Raji (cell line): ENCODE data around the gene LRRK1.

ENCODE experiments used
- POLR2A ChIP-seq: IDR thresholded peaks from 2 replicates; pipeline ENCODE4 v1.6.1; 2011; ENCODE audit warnings: low read depth, low read length, control low read depth; ENCODE audit not compliant: insufficient read depth

Gene LRRK1

DNA sequence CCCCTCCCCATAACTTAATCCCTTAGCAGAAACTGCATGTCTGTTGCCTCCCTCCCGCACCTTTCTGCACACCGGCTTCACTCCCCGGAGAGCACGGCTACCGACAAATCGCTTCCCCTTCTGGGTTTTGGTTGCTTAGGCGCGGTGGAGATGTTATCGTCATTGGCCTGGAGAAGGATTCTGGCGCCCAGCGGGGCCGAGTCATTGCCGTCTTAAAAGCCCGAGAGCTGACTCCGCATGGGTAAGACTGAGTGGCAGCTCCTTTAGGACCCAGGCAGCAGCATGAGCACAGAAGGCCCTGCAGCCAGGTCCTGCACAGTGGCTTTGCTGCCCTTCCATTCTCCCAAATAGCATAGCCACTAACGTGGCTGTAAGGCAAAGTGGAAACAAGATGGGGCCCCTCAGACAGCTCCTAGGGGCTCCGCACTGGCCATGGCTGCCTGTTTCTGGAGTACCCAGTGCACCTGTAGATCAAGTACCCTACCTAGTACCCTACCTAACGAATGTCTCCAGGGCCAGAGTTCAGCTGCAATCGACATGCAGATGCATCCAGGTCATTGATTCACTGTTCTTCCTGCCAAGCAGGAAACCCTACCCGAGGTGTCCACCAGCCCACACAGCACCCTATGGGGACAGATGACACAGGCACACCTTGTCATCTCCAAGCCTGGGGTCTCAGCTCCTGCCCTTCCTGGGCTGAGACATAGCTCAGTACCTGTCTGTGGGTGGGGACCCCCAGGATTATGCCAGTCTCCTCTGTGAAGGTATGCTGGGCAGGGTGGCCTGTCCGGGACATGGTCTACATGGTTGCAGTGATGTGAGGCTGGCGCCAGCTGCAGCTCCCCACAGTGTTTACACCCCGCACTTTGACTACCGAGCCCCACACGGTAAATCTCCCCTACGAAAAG, 147.6 kb downstream of the LRRK1 start:
- no peak for TF ChIP-seq POLR2A

DNA sequence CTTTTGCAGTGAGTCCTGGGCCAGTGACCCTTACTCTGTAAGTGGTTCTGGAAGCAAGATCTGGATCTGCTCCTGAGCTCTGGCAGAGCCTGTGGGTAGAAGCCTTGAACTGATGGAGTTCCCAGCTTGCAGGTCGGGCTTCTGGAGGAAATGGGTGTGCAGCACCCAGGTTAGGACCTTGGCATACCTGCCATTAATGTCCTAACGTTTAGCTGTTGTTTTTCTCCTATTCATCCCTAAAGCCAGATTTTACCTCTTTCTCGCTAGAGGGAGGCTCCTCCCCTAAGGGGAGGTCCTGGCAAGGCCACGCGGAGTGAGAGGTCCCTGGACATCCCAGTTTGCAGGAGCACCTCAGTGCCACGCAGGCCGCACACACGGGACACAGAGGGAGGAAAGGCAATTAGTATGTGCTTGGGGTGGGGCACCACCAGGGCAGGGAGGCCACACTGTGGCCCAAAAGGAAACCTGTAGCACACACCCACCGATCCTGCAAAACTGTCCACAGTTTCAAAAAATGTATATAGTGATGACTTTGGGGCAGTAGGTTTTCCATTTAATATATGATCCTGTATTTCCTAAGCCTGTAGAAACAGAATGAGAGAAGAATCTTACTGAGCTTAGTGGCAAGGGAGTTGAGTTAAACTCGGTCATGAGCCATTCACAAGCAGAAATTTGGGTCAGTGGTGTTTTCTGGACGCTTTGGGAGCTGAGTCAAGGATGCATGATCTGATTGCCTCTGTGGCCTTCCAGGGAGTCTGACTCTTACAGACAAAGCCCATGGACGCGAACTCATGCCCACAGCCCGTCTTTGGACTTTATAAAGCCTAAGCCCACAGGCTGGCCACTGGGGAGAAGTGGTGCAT, 148.7 kb downstream of the LRRK1 start:
- no peak for TF ChIP-seq POLR2A

DNA sequence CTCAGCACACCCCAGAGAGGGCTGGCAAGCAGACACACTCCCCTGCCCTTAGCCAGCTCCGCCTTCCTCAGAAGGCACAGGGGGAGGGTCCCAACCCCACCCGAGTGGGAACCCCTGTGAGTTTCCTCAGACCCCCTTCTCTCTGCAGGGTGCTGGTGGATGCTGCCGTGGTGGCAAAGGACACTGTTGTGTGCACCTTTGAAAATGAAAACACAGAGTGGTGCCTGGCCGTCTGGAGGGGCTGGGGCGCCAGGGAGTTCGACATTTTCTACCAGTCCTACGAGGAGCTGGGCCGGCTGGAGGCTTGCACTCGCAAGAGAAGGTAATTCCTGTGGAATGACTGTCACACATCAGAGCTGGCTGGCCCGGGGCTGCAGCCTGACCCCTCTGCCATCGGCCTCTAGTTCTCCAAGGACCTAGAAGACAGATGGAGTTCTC, 149.4 kb downstream of the LRRK1 start:
- TF ChIP-seq POLR2A = no peak

DNA sequence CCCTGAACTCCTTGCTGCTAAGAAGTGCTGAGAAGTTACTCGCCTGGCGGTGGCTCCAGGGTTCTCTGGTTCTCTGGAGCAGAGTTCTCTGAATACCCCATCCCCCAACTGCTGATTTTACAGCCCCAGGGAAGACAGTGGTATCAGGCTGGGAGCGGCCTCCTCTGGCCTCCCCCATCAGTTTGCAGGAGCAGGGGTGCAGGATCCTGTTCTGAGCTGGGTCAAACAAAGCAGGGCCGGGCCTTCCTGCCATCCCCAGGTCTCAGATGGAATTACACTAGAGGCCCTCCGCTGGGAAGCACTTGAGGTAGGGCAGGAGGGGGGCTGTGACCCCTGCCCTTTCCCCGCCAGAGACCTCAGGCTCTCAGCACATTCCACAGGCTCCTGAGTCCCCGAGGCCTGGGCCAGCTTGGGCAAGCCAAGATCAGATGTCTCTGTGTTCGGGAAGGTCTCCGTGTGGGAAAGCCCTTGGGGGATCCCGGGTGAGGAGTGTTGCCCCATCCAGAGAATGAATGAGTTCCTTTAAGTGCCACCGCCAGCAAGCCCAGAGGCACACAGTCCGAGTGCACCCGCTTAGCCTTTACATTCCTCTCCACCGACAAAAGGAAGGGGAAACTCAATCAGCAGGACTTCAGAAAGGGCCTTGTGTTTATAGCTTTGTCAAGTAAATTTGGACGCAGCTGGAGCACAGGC, 149.9 kb downstream of the LRRK1 start:
- no peak for TF ChIP-seq POLR2A

GRCh38 chr15:101069654-101069973, 150.5 kb downstream of the LRRK1 start:
- no peak for TF ChIP-seq POLR2A

DNA sequence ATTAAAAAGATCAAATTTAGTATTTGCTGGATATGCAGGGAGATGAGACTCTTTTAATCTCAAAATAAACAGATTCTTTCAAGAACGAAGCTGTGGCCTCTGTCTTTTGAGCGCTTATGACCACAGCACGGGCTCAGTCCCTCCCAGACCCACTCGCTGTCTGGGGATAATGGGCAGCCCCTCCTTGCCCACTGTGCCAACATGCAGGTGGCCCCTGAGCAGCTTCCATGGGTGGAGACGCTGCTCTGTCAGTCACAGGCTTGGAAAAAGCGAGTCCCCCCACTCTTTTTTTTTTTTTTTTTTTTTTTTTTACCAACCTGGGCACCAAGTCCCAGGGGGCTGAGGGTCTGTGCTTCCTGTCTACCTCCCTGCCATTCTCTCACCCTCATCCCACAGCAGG, 150.9 kb downstream of the LRRK1 start:
- no peak for TF ChIP-seq POLR2A

- no peak for TF ChIP-seq POLR2A
Observed at GRCh38 chr15:101070502-101071273, 151.5 kb downstream of the LRRK1 start.

GRCh38 chr15:101071651-101072050, 152.5 kb downstream of the LRRK1 start:
- no peak for TF ChIP-seq POLR2A

DNA sequence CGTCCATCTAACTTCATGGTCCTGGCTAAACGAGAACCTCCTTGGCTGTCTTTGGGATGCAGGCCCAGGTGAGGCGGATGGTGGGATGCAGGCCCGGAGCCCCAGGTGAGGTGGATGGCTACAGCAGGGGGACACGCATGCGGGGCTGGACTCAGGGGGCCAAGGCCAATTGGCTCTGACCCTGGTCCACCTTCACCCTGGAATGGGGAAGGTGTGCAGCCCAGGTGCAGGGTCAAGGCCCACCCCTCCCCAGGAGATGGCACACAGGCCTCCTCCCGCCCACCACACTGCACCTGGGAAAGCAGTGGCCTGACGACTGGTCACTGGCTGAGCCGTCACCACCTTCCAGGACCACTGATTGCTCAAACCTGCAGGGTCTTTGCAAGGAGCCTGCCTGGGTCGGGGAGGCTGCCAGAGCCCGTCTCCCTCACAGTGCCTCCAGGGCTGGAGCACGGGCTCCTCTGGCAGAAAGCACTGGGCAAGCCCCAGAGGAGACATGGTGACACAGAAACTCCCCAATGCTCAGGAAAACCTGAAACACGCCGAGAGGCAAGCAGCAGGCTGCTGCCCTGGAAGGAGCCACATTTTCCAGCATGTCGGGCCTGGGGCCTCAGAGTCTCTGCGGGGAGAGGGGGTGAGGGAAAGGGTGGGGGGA, 159.6 kb downstream of the LRRK1 start:
- no peak for TF ChIP-seq POLR2A

DNA sequence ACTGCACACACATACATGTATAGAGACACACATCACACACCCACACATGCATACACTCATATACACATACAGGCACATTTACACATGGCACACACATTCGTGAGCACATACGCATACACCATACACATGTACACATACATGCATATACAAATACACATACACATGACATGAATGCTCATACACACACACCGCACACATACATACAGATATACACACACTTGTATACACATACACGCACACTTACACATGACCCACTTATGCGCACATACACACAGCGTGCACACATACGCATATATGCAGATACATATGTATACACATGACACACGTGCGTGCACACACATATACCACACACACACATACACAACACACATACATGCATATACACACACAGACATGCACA, 162.7 kb downstream of the LRRK1 start:
- TF ChIP-seq POLR2A = no peak

DNA sequence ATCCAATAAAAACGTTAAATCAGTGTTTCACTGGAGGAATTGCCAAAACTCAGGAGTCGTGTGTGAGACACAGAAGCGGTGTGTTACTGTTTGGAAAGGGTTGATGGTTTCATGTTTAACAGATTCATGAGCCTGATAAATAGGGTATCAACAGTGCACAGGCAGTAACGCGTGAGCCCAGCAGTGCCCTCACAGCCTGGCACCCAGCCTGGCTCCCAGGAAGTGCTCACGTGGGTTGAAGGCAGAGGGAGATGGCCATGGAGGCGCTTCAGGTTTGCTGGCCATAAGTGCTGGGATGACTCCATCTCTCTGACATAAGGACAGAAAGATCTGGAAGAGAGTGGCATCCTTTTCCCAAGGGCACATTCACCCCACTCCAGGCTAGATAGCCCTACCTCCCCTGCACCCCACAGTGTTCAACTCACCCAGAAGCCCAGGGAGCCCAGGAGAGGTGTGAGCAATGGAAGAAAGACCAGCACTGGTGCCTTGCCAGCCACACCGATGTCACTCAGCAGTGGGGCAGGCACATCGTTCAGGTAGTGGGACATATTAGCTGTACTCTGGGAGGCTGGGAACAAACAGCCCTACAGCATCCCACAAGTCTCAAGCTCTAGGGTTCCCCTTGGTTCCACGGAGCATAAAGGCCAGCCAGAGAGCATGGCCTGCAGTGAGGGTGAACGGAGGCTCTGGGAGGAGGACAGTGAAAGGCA, 164.3 kb downstream of the LRRK1 start:
- no peak for TF ChIP-seq POLR2A

- TF ChIP-seq POLR2A = no peak
Observed at GRCh38 chr15:101084801-101085200, 165.6 kb downstream of the LRRK1 start.

- no peak for TF ChIP-seq POLR2A
Observed at GRCh38 chr15:101085311-101085700, 166.1 kb downstream of the LRRK1 start.
